Measurements from ENCODE around the gene MNAT1.

MNAT1 gene

DNA sequence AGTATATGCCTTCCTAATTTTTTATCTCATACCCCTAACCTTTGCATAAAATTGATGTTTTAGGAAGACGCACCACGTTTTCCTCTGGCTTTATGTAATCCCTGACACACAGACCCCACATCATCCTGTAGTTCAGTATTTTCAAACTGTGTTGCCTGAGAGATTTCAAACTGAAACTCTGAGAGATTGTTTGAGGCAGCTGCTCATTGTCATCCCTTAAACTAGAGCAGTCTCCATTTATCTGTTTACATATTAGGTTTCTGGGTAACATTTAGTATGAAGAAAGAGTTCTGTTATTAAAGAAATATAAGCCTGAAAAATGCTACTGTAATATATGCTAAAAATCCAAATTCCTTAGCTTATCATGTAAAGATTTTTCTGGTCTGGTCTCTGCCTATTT is 24.3 kb downstream of the MNAT1 start:
- TF ChIP-seq, protein P1, sequence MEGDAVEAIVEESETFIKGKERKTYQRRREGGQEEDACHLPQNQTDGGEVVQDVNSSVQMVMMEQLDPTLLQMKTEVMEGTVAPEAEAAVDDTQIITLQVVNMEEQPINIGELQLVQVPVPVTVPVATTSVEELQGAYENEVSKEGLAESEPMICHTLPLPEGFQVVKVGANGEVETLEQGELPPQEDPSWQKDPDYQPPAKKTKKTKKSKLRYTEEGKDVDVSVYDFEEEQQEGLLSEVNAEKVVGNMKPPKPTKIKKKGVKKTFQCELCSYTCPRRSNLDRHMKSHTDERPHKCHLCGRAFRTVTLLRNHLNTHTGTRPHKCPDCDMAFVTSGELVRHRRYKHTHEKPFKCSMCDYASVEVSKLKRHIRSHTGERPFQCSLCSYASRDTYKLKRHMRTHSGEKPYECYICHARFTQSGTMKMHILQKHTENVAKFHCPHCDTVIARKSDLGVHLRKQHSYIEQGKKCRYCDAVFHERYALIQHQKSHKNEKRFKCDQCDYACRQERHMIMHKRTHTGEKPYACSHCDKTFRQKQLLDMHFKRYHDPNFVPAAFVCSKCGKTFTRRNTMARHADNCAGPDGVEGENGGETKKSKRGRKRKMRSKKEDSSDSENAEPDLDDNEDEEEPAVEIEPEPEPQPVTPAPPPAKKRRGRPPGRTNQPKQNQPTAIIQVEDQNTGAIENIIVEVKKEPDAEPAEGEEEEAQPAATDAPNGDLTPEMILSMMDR (IDR thresholded peaks at IDR 0.05; ENCODE audit: low read length, missing control alignments) = no peak
- H3K4me3 ChIP-seq (replicated peaks; ENCODE audit: low read depth, low read length) = no peak overlapping the region
- DNase-seq (ENCODE audit: low read depth) = no peak

DNA sequence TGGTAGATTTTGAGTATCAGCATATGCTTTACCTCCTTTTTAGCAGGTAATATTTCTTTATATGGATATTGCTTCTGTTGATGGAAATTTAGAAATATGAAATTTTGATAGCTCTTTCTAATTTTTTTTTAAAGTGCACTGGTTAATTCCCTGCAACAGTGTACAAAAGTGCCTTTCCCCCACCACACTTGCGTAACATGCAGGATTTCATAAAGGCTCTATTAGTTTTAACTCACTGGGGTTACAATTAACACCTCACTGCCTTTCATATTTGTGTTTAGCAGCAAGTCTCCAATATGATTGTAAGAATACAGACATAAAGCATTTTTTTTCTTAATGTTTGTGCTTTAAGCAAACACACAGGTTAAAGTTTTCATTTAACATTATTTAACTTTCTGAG is 25.6 kb downstream of the MNAT1 start:
- no peak overlapping the region for H3K4me3 ChIP-seq (replicated peaks; ENCODE audit: low read depth, low read length)
- TF ChIP-seq, protein P1 (IDR thresholded peaks at IDR 0.05; ENCODE audit: low read length, missing control alignments) = no peak
- DNase-seq (ENCODE audit: low read depth) = no peak

DNA sequence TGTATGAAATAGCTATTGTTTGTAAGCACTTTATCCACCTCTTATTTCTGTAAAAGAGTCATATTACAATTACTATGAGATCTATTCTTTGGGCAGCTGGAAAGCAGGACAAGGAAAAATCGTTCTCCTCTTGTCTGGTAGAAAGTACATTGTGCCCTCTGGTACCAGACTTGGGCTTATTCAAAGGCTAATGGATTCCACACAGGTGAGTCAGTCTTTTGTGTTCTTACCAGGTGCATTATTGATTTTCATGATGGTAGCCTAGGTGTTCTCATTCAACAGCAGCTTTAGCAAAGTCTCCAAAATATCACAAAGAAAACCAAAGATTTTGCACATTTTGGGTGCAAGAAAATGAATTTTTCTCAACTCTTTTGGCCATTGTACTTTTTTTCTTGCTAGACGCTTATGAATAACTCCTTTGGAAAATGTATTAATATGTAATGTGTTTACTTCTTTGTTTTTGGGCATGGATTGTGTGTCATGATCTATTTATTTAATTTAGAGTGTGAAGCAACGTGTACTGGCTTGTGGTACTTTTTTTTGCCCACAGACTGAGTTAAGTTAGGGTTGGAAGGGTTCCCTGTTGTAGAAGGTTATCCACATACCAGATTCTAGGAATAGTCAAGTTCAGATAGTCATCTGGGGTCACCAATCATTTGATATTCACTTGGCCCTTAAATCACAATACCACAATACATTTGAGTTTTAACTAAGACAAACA is 26.2 kb downstream of the MNAT1 start:
- DNase-seq (ENCODE audit: low read depth) = no peak
- H3K4me3 ChIP-seq (replicated peaks; ENCODE audit: low read depth, low read length) = no peak overlapping the region
- TF ChIP-seq, protein P1 (IDR thresholded peaks at IDR 0.05; ENCODE audit: low read length, missing control alignments) = no peak

DNA sequence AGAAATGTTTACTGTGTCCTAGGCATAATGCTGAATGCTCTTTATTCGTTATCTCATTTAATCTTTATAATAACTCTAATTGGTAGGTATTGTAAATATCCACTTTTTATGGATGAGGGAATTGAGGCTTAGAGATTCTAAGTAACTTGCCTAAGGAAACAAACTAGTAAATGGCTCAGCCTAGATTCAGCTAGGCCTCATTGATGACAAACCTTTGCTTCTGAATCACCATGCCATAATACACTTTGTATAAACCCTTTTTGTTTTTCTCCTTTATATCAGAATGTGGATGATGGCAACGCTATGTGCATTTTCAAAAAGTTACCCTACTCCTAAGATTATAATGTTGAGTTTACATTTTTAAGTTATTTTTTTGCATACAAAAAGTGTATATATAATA is 34.0 kb downstream of the MNAT1 start:
- DNase-seq (ENCODE audit: low read depth) = no peak
- TF ChIP-seq, protein P1 (IDR thresholded peaks at IDR 0.05; ENCODE audit: low read length, missing control alignments) = no peak
- no peak overlapping the region for H3K4me3 ChIP-seq (replicated peaks; ENCODE audit: low read depth, low read length)

DNA sequence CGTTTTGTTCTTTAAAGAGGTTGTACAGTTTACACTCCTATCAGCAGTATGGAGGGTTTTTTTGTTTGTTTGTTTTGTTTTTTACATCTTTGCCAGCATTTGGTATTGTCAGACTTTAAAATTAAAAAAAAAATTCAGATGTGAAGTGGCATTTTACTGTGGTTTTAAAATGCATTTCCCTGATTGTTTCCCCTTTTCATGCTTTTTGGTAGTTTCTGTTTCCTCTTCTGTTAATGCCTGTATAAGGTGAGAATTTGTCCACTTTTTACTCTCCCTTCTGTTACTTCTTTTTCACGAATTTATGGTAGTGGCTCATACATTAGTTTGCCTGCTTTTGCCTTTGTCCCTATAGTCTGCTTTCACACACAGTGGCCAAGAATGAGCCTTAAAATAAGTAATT is 36.6 kb downstream of the MNAT1 start:
- no peak for DNase-seq (ENCODE audit: low read depth)
- TF ChIP-seq, protein P1 (IDR thresholded peaks at IDR 0.05; ENCODE audit: low read length, missing control alignments) = no peak
- H3K4me3 ChIP-seq (replicated peaks; ENCODE audit: low read depth, low read length) = no peak overlapping the region

DNA sequence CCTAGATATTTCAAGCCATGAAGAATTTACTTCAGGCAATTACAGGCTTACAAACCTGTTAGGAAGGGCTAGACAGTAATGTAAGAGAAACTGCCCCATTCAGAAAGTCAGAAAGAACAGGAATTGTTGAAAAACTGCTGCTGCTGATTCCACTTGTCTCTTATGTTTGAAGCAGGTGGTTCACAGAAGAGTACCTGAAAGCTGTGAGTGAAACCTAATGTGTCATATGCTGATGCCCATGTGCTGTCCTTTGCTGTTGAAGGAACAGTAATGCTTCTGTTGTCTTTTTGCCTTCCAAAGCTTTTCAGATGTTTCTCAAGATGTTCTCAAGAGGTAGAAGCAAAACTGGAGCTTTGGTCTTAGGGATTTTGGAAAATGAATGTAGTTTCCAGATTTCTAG is 39.0 kb downstream of the MNAT1 start:
- TF ChIP-seq, protein P1 (IDR thresholded peaks at IDR 0.05; ENCODE audit: low read length, missing control alignments) = no peak
- H3K4me3 ChIP-seq (replicated peaks; ENCODE audit: low read depth, low read length) = no peak overlapping the region
- no peak for DNase-seq (ENCODE audit: low read depth)

DNA sequence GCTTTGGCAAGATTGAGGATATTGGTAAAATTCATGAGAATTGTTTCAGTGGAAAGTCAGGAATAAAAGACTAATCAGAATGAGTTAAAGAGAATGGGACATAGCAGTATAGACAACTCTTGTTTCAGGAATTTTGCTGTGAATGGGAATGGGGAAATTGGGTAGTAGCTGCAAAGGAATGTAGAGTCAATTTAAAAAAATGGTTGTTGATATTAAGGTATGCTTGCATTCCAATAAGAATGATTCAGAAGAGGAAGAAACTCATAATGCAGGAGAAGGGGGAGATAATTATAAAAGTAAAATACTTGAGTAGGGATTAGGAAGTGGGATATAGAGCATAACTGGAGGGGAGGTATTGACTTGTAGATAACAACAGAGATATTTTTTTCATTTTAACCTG is 40.7 kb downstream of the MNAT1 start:
- no peak overlapping the region for H3K4me3 ChIP-seq (replicated peaks; ENCODE audit: low read depth, low read length)
- TF ChIP-seq, protein P1 (IDR thresholded peaks at IDR 0.05; ENCODE audit: low read length, missing control alignments) = no peak
- peak; percentile 61 for DNase-seq (ENCODE audit: low read depth)
